ENCODE results near the gene BCKDHB.

BCKDHB gene

GRCh38 chr6:80271074-80271473 is 164.6 kb downstream of the BCKDHB start:
- TF ChIP-seq FOXM1 (IDR thresholded peaks at IDR 0.05; ENCODE audit: borderline replicate concordance, low read depth) (no peak), NFIC (IDR thresholded peaks at IDR 0.05) (no peak), REST (IDR thresholded peaks at IDR 0.05; ENCODE audit: low read depth) (no peak), CREB1 (IDR thresholded peaks at IDR 0.05; ENCODE audit: low read depth) (no peak), TEAD4 (IDR thresholded peaks at IDR 0.05) (no peak), RAD21 (IDR thresholded peaks at IDR 0.05; ENCODE audit: low read depth) (no peak), CEBPB (IDR thresholded peaks at IDR 0.05) (no peak), ZBTB7A (IDR thresholded peaks at IDR 0.05; ENCODE audit: low read depth) (no peak), TCF12 (IDR thresholded peaks at IDR 0.05; ENCODE audit: low read depth) (no peak), USF1 (IDR thresholded peaks at IDR 0.05) (no peak), MAX (IDR thresholded peaks at IDR 0.05) (no peak), YY1 (IDR thresholded peaks at IDR 0.05; ENCODE audit: low read depth) (no peak), EGR1 (IDR thresholded peaks at IDR 0.05) (no peak), TAF1 (IDR thresholded peaks at IDR 0.05; ENCODE audit: low read depth) (no peak), EP300 (IDR thresholded peaks at IDR 0.05; ENCODE audit: borderline replicate concordance) (no peak)

GRCh38 chr6:80272988-80273387 is 166.5 kb downstream of the BCKDHB start:
- TF ChIP-seq TEAD4 (IDR thresholded peaks at IDR 0.05) (no peak), ZBTB7A (IDR thresholded peaks at IDR 0.05; ENCODE audit: low read depth) (no peak), RAD21 (IDR thresholded peaks at IDR 0.05; ENCODE audit: low read depth) (no peak)

- no peak for TF ChIP-seq TCF12 (IDR thresholded peaks at IDR 0.05; ENCODE audit: low read depth)
- TF ChIP-seq TAF1 (IDR thresholded peaks at IDR 0.05; ENCODE audit: low read depth): no peak
- TF ChIP-seq REST (IDR thresholded peaks at IDR 0.05; ENCODE audit: low read depth): no peak
- no peak for TF ChIP-seq TEAD4 (IDR thresholded peaks at IDR 0.05)
- TF ChIP-seq CREB1 (IDR thresholded peaks at IDR 0.05; ENCODE audit: low read depth): no peak
- no peak for TF ChIP-seq EP300 (IDR thresholded peaks at IDR 0.05; ENCODE audit: borderline replicate concordance)
Observed at GRCh38 chr6:80276861-80277260, 170.4 kb downstream of the BCKDHB start.

GRCh38 chr6:80277501-80277900 is 171.0 kb downstream of the BCKDHB start:
- TF ChIP-seq TAF1 (IDR thresholded peaks at IDR 0.05; ENCODE audit: low read depth) (no peak), CEBPB (IDR thresholded peaks at IDR 0.05) (no peak), NFIC (IDR thresholded peaks at IDR 0.05) (no peak)

GRCh38 chr6:80280262-80281010 is 174.0 kb downstream of the BCKDHB start:
- TF ChIP-seq MAX (IDR thresholded peaks at IDR 0.05) (no peak), CREB1 (IDR thresholded peaks at IDR 0.05; ENCODE audit: low read depth) (no peak)

- TF ChIP-seq FOXM1 (IDR thresholded peaks at IDR 0.05; ENCODE audit: borderline replicate concordance, low read depth) (no peak), NFIC (IDR thresholded peaks at IDR 0.05) (peak; percentile 38; the same call in 1 of the 2 replicates)
Observed at GRCh38 chr6:80282913-80283554, 176.6 kb downstream of the BCKDHB start.

- no peak for TF ChIP-seq CREB1 (IDR thresholded peaks at IDR 0.05; ENCODE audit: low read depth)
Observed at GRCh38 chr6:80287112-80287511, 180.6 kb downstream of the BCKDHB start.

All from Ishikawa (cell line).